Brain microvascular endothelial cell (primary cell): ENCODE results near the gene SFSWAP.

ENCODE experiments used
- DNase-seq: peaks from one replicate; pipeline ENCODE4 v3.0.0-alpha.2; 2020
- H3K27ac ChIP-seq: fragments of 250-450 bp; sonication (Bioruptor Pico); 2 replicates; pipeline ENCODE4 v1.5.1; 2020; ENCODE audit warnings: mild to moderate bottlenecking, moderate library complexity
- H3K27me3 ChIP-seq: fragments of 250-450 bp; sonication (Bioruptor Pico); replicated peaks from 2 replicates; pipeline ENCODE4 v1.5.1; 2020; ENCODE audit warnings: mild to moderate bottlenecking
- H3K36me3 ChIP-seq: fragments of 250-450 bp; sonication (Bioruptor Pico); replicated peaks from 2 replicates; pipeline ENCODE4 v1.5.1; 2020; ENCODE audit warnings: mild to moderate bottlenecking
- H3K4me3 ChIP-seq: 2 replicates; pipeline ENCODE4 v1.5.1; 2011; ENCODE audit warnings: low read depth, mild to moderate bottlenecking, control low read depth, low read length, moderate library complexity
- in situ Hi-C: cut with HindIII; loops from 2 replicates; pipeline ENCODE4 v1.10.0; 2017; ENCODE audit warnings: low sequenced_read_pairs, low pct_ligation_motif_present
- TF ChIP-seq, protein P1 (sequence below): IDR thresholded peaks from 2 replicates; pipeline ENCODE4 v1.5.1; 2011; ENCODE audit warnings: low read depth, mild to moderate bottlenecking, moderate library complexity, low read length, control low read depth, inconsistent platforms; ENCODE audit errors: missing control alignments

SFSWAP gene

DNA sequence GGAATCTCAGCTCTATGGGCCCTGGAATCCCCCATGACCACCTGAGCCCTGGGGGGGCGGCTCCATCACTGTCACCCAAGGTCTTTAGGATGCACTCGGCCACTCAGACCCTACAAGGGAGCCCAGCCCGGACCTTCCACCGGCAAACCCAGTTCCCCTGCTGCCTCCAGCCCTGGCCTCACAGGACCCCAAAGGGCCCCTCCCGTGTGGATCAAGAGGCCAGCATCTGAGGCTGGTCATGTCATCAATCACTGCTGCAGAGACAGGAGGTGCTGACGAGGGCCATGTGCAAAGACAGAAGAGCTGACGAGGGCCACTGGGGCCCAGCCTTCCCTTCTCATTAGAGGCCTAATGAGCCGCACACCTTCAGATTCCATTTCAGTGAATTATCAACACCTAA, 39.0 kb upstream of the SFSWAP start:
- Histone ChIP-seq H3K27me3 (no peaks in the 10 kb centered on the region), H3K4me3 (no peak overlapping the region), H3K36me3 (no peaks in the 10 kb centered on the region), H3K27ac (no peak overlapping the region)
- DNase-seq, result no peak
- in situ Hi-C loops, result no loop called here
- TF ChIP-seq, protein P1, sequence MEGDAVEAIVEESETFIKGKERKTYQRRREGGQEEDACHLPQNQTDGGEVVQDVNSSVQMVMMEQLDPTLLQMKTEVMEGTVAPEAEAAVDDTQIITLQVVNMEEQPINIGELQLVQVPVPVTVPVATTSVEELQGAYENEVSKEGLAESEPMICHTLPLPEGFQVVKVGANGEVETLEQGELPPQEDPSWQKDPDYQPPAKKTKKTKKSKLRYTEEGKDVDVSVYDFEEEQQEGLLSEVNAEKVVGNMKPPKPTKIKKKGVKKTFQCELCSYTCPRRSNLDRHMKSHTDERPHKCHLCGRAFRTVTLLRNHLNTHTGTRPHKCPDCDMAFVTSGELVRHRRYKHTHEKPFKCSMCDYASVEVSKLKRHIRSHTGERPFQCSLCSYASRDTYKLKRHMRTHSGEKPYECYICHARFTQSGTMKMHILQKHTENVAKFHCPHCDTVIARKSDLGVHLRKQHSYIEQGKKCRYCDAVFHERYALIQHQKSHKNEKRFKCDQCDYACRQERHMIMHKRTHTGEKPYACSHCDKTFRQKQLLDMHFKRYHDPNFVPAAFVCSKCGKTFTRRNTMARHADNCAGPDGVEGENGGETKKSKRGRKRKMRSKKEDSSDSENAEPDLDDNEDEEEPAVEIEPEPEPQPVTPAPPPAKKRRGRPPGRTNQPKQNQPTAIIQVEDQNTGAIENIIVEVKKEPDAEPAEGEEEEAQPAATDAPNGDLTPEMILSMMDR, result no peak

DNA sequence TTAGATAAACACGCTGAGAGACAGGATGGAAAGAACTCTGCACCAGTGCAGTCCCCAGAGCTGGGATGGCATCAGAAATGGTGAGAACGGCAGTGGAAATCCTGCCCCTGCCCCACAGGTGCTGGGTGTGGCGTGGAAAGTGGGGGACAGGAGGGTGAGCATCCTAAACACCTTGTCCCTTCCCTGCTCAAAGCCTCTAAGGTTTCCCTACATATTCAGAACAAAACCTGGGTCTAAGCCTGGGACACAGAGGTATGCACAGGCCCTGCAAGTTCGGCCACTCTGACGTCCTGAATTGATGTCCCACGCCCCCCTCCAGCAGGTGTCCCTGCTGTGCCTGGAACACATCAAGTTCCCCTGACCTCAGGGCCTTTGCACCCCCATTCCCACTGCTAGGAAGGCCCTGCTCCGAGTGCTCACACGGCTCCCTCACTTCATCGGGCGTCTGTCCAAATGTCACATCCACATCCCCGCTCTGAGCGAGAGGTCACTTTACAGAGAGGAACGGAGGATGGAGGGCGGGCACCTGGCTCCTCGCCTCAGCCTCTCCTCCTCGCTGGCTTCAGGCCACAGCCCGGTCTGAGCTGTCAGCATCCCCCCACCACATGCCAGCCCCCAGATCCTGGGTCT, 38.5 kb upstream of the SFSWAP start:
- in situ Hi-C loops, result no loop called here
- TF ChIP-seq, protein P1, result no peak

DNA sequence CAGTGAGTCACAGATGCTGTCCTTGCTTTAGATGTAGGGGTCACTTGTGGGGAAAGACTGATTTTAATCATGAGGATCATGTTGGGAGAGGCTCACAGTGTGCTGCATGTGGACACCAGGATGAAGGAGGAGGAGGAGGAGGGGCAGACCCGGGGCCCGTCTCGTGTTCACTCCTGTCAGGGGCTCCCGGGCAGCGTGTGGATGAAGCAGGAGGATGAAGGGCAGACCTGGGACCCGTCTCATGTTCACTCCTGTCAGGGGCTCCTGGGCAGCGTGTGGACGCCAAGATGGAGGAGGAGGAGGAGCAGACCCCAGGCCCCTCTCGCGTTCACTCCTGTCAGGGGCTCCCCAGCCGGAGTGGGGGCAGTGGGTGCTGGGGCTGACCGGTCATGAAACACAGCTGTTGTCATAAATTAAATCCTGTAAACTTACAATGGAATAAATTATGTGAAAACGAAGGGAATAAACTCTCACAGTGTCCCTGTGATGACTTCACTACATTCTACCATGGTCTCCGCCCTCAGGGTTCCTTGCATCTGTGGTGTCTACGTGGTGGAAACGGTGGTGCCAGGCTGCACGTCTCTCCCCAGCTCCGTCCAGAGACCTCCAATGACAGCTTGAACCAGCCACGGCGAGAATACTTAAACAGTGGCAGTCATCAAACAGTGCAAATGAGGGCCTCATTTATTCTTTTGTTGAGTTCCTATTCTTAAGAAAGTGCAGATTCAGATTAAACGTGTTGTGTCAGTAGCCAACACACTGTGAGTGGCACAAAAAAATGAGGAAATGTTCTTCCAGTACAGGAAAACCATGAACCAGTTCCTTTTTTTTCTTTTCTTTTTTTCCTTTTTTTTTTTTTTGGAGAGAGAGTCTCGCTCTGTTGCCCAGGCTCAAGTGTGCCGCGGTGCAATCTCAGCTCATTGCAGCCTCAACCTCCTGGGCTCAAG, 37.7 kb upstream of the SFSWAP start:
- H3K27ac ChIP-seq, result no peak overlapping the region
- no peaks in the 10 kb centered on the region for H3K27me3 ChIP-seq
- no peaks in the 10 kb centered on the region for H3K36me3 ChIP-seq
- H3K4me3 ChIP-seq, result no peak overlapping the region
- TF ChIP-seq, protein P1, result no peak
- DNase-seq, result no peak
- in situ Hi-C loops, result no loop called here

More for the DNA sequence above, 38.5 kb upstream of the SFSWAP start:
- no peaks in the 10 kb centered on the region for H3K27me3 ChIP-seq
- H3K27ac ChIP-seq, result no peak overlapping the region
- H3K4me3 ChIP-seq, result no peak overlapping the region
- no peak for DNase-seq
- H3K36me3 ChIP-seq, result no peaks in the 10 kb centered on the region

DNA sequence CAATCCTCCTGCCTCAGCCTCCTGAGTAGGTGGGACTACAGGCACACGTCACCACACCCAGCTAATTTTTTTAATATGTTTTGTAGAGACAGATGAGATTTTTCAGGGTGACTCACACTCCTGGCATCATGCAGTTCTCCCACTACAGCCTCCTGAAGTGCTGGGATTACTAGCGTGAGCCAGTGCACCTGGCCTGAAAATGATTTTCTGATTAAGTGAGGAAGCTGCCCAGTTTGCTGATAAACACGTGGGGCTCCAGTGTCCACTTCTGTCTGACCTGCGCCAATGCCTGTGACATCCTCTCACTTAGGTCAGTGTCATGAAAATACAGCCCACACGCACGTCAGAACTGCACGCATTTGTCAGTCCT, 37.0 kb upstream of the SFSWAP start:
- DNase-seq, result no peak
- Histone ChIP-seq H3K27me3 (no peaks in the 10 kb centered on the region), H3K4me3 (no peak overlapping the region), H3K27ac (no peak overlapping the region), H3K36me3 (no peaks in the 10 kb centered on the region)
- TF ChIP-seq, protein P1, result no peak
- in situ Hi-C loops, result no loop called here

DNA sequence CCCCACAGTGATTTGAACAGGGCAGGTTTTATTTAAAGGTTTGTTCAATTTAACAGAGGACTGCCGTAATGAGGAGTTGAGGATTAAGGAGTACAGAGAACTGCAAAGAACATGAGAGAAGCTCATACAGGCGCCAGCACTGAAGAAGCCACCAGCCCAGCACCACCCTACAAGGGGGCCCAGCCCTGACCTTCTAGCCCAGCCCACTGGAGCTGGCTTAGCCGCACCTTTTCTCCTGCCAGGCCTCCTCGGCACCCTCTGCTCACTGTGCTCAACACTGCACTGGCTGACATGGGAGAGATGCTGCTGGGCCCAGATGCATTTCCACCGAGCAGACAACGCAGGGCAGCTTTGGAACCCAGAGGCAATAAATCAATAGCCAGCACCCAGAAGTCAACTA, 36.5 kb upstream of the SFSWAP start:
- H3K36me3 ChIP-seq, result no peaks in the 10 kb centered on the region
- DNase-seq, result no peak
- in situ Hi-C loops, result no loop called here
- TF ChIP-seq, protein P1, result no peak
- H3K4me3 ChIP-seq, result no peak overlapping the region
- H3K27me3 ChIP-seq, result no peaks in the 10 kb centered on the region
- no peak overlapping the region for H3K27ac ChIP-seq
